ENCODE measurements around the gene RANBP10.

Gene RANBP10

DNA sequence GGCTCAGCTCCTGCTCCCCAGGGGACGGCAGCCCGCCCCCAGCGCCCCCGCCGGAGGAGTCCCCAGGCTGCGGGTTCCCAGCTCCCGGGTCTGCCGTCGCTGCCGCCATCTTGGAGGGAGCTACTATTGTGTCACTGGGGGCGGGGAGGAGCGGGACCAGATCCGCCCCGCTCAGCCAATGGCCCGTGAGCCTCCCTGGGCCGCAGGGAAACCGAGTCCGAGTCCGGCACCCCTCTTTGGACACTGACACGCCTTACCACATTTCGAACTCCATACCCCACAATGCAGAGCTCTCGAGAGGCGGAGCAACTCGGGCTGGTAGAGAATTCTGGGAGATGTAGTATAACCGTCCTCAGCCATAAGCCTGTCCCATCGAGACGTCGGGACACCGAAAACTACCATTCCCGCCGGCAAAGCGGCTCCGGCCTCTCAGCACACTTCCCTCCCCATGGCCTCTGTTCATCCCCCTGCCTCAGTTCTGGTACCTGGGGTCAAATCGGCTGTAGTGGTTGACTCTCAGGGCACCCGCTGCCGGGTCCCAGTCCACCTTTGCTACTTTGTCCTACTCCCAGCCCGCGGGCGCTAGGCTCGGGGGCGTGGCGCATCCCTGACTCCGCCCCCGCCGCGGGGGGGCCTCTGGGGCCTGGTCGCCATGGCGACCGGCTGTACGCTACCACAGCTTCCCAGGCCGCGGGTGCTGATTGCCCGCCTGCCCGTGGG is at the start of gene RANBP10, which contains the start of gene TSNAXIP1:
Gene RANBP10 (minus strand): TSS at position 133 of the 720 bp plus-strand sequence. CDS start 24 bp downstream, at position 109.
Gene TSNAXIP1 (plus strand): TSS at position 462 of the 720 bp plus-strand sequence. CDS start 261 bp downstream, outside the sequence.
- H3K4me3 ChIP-seq (ENCODE audit: control insufficient read depth, low read depth, low read length): peak within 1 kb of the TSS; percentile 94
- DNase-seq (ENCODE audit: low read depth): peak; percentile 99
- TF ChIP-seq, protein P1, sequence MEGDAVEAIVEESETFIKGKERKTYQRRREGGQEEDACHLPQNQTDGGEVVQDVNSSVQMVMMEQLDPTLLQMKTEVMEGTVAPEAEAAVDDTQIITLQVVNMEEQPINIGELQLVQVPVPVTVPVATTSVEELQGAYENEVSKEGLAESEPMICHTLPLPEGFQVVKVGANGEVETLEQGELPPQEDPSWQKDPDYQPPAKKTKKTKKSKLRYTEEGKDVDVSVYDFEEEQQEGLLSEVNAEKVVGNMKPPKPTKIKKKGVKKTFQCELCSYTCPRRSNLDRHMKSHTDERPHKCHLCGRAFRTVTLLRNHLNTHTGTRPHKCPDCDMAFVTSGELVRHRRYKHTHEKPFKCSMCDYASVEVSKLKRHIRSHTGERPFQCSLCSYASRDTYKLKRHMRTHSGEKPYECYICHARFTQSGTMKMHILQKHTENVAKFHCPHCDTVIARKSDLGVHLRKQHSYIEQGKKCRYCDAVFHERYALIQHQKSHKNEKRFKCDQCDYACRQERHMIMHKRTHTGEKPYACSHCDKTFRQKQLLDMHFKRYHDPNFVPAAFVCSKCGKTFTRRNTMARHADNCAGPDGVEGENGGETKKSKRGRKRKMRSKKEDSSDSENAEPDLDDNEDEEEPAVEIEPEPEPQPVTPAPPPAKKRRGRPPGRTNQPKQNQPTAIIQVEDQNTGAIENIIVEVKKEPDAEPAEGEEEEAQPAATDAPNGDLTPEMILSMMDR (conservative IDR thresholded peaks at IDR 0.05; ENCODE audit: control insufficient read depth, insufficient read depth, low read depth, low read length): no peak

DNA sequence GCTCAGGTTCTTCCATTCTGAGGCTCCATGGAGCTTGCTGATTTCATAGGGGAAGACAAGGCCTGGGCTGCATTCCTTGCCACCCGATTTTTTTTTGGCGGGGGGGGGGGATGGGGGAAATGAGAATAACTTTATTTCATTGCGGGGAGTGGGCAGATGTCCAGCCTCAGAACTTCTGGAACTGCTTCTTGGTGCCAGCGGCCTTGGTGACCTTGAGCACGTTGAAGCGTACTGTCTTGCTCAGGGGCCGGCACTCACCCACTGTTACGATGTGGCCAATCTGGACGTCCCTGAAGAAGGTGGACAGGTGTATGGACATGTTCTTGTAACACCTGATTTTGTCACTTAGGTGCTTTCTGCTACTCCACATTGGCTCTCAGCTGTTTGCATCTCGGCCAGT is 49.4 kb upstream of the RANBP10 start:
- TF ChIP-seq, protein P1 (conservative IDR thresholded peaks at IDR 0.05; ENCODE audit: control insufficient read depth, insufficient read depth, low read depth, low read length): no peak
- H3K4me3 ChIP-seq (ENCODE audit: control insufficient read depth, low read depth, low read length): no peak overlapping the region
- DNase-seq (ENCODE audit: low read depth): no peak

DNA sequence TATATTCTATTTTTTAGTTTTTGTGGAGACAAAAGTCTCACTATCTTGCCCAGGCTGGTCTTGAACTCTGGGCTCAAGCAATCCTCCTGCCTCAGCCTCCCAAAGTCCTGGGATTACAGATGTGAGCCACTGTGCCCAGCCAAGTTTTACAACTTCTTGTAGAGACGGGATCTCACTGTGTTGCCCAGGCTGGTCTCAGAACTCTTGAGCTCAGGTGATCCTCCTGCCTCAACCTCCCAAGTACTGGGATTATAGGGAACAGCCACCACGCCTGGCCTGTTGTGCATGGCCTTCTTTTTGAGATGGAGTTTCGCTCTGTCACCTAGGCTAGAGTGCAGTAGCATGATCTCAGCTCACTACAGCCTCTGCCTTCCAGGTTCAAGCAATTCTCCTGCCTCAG is 47.3 kb upstream of the RANBP10 start:
- TF ChIP-seq, protein P1 (conservative IDR thresholded peaks at IDR 0.05; ENCODE audit: control insufficient read depth, insufficient read depth, low read depth, low read length): no peak
- no peak for DNase-seq (ENCODE audit: low read depth)
- no peak overlapping the region for H3K4me3 ChIP-seq (ENCODE audit: control insufficient read depth, low read depth, low read length)

DNA sequence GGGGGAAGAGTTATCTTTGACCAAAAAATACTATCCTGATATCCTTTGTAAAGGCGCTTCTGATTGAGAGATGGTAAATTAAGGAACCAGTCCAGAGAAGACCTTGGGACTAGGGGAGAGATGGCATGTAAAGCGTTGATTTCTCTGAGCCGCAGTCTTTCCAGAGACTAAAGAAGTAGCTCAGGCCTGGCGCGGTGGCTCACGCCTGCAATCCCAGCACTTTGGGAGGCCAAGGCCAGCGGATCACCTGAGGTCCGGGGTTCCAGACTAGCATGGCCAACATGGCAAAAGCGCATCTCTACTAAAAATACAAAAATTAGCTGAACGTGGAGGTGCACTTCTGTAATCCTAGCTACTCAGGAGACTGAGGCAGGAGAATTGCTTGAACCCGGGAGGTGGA is 41.8 kb upstream of the RANBP10 start:
- no peak for DNase-seq (ENCODE audit: low read depth)
- peak overlapping the region; percentile 88 for H3K4me3 ChIP-seq (ENCODE audit: control insufficient read depth, low read depth, low read length)
- TF ChIP-seq, protein P1 (conservative IDR thresholded peaks at IDR 0.05; ENCODE audit: control insufficient read depth, insufficient read depth, low read depth, low read length): no peak

DNA sequence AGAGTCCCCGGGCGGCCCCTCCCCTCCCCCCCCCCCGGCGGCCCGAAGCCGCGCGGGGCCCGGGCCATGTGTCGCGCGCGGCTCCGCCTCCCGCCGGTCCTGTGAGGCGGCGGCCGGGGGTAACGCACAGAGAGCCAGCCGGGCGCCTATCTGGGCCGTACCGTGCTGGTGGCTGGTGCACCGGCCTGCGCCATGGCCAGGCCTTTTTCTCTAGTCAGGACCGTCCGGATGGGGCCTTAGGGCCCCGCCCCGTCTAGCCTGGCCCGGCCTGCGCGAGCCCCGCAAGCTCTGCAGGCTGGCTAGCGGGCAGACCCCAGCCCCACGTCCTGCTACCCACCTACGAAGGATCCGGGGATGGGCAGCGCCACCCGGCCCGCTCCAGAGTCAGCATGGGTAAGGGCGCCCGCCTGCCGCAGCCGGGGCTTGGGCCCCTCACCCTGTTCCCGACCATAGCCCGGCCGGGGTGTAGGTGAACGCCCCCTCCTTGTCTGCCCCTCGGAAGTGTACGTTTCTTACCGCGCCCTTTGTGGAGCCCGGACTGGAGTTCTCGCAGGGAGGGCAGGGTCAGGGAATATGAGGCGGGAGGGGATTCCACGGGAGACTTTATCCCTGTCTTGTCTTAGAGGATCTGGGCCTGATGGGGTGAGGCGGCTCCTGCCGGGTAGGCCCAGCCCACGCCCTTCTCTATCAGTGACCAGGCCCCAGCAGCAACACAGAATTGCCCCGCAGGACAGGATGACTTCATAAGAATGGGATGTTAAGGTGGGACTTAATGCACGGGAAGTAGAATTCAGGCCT is 40.9 kb upstream of the RANBP10 start, which contains the start of gene CENPT:
Gene CENPT (minus strand): TSS at position 630 of the 798 bp plus-strand sequence. CDS start 13,834 bp downstream, outside the sequence.
- DNase-seq (ENCODE audit: low read depth): peak; percentile 36
- H3K4me3 ChIP-seq (ENCODE audit: control insufficient read depth, low read depth, low read length): peak within 1 kb of the TSS; percentile 88
- TF ChIP-seq, protein P1 (conservative IDR thresholded peaks at IDR 0.05; ENCODE audit: control insufficient read depth, insufficient read depth, low read depth, low read length): no peak

DNA sequence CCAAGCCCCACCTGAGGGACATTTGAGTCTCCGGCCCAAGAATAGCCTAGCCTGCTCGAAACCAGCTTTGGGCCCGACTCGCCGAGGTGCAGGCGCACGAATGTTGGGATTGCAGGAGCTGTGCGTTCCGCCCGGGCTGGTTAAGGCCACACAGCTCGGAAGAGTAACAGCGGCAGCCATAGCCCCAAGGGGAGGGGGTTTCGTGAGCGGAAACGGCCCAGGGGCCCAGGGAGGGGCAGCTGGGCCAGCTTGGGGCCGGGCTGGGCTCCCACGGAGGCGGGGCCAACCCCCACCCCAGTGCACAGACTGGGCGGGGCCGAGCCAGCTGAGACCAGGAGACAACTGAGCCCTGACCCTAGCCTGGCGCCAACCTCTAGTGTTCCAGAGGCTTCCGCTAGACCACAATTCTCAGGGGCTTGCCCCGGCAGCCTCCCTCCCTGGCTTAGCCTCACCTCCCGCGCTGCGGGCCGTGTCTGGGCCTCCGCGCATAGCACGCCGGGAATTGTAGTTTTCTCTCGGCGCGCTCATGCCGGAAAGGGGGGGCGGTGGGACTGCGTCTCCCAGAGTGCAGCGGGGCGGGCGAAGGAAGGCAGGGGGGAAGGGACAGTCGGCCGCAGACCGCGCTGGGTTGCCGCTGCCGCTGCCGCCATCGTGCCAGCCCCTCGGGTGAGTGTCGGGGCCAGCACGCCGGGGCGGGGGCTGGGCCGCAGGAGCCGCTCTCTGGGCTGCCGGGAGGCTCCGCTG is 40.1 kb upstream of the RANBP10 start, which contains the start of gene NUTF2:
Gene NUTF2 (plus strand): TSS at position 614 of the 744 bp plus-strand sequence. CDS start 18,198 bp downstream, outside the sequence.
- H3K4me3 ChIP-seq (ENCODE audit: control insufficient read depth, low read depth, low read length): peak within 1 kb of the TSS; percentile 88
- TF ChIP-seq, protein P1 (conservative IDR thresholded peaks at IDR 0.05; ENCODE audit: control insufficient read depth, insufficient read depth, low read depth, low read length): no peak
- peak; percentile 88 for DNase-seq (ENCODE audit: low read depth)

Data from fibroblast of mammary gland (primary cell).